ENCODE data around the gene PLEKHM3.

DNA sequence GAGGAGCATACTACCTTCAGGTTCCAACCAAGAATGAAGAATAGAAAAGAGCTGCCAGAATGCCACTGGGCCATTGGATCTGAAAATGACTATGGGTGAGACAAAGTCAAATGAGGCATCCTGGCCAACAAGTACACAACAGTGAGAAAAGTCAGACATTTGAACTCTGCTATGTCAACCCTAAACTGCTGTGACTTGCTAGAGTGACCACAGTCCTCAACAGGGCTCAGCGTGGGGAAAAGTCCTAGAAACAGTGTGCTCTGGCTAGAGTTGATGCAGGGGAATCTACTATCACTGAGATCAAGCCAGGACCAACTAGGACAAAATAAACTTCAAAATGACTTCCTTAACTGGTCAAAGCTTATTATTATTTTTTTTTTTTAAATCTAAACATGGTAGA, 157.4 kb downstream of the PLEKHM3 start:
- TF ChIP-seq, protein P1, sequence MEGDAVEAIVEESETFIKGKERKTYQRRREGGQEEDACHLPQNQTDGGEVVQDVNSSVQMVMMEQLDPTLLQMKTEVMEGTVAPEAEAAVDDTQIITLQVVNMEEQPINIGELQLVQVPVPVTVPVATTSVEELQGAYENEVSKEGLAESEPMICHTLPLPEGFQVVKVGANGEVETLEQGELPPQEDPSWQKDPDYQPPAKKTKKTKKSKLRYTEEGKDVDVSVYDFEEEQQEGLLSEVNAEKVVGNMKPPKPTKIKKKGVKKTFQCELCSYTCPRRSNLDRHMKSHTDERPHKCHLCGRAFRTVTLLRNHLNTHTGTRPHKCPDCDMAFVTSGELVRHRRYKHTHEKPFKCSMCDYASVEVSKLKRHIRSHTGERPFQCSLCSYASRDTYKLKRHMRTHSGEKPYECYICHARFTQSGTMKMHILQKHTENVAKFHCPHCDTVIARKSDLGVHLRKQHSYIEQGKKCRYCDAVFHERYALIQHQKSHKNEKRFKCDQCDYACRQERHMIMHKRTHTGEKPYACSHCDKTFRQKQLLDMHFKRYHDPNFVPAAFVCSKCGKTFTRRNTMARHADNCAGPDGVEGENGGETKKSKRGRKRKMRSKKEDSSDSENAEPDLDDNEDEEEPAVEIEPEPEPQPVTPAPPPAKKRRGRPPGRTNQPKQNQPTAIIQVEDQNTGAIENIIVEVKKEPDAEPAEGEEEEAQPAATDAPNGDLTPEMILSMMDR (conservative IDR thresholded peaks at IDR 0.05; ENCODE audit: low read depth, low read length): no peak
- no peak for TF ChIP-seq MAZ (IDR thresholded peaks at IDR 0.05; ENCODE audit: borderline replicate concordance, low read depth, low read length)
- TF ChIP-seq CEBPB (IDR thresholded peaks at IDR 0.05; ENCODE audit: low read depth, low read length): no peak
- TF ChIP-seq POLR2A (IDR thresholded peaks at IDR 0.05; ENCODE audit: low read depth, low read length): no peak
- no peak for TF ChIP-seq SMC3 (IDR thresholded peaks at IDR 0.05; ENCODE audit: low read depth, low read length)
- TF ChIP-seq MAFK (IDR thresholded peaks at IDR 0.05; ENCODE audit: low read depth, low read length): no peak
- TF ChIP-seq RAD21 (IDR thresholded peaks at IDR 0.05; ENCODE audit: low read length): no peak
- no peak for TF ChIP-seq NFE2L2 (IDR thresholded peaks at IDR 0.05; ENCODE audit: low read depth, low read length)
- TF ChIP-seq MXI1 (IDR thresholded peaks at IDR 0.05; ENCODE audit: borderline replicate concordance, low read depth, low read length): no peak
- TF ChIP-seq CHD1 (IDR thresholded peaks at IDR 0.05; ENCODE audit: low read depth, low read length): no peak
- TF ChIP-seq RFX5 (IDR thresholded peaks at IDR 0.05; ENCODE audit: low read depth, low read length): no peak
- no peak for TF ChIP-seq BHLHE40 (IDR thresholded peaks at IDR 0.05; ENCODE audit: low read depth, low read length)

Data from IMR-90 (cell line).